Lower leg skin (tissue), 3 donors: ENCODE results near the gene RNLS.

Source experiments
- CTCF ChIP-seq, 3 donors: fragments of 450-650 bp; IDR thresholded peaks; one replicate each; pipeline ENCODE4 v1.5.1; 2016; ENCODE audit warnings: antibody characterized with exemption in 3 of 3, mild to moderate bottlenecking in 3 of 3, moderate library complexity in 2 of 3
- POLR2A ChIP-seq, 2 donors: fragments of 450-650 bp; IDR thresholded peaks; one replicate each; pipeline ENCODE4 v1.6.1; 2016 to 2017; ENCODE audit warnings: antibody characterized with exemption in 2 of 2, mild to moderate bottlenecking in 1 of 2, moderate library complexity in 1 of 2

- TF ChIP-seq CTCF (IDR thresholded peaks at IDR 0.05) (no peak), POLR2A (IDR thresholded peaks at IDR 0.05) (no peak)
These were observed 25.7 kb upstream of the RNLS start for GRCh38 chr10:88608780-88609179.
